ENCODE data around the gene SMIM9. TPM values are rescaled to one million over a fixed set of nuclear protein-coding genes. Genes with fewer than 3 reads are reported as not detected.

The SMIM9 gene
- total and polyA plus RNA-seq, 10 donors: 1.3 to 4.9 TPM; not detected in 8

DNA sequence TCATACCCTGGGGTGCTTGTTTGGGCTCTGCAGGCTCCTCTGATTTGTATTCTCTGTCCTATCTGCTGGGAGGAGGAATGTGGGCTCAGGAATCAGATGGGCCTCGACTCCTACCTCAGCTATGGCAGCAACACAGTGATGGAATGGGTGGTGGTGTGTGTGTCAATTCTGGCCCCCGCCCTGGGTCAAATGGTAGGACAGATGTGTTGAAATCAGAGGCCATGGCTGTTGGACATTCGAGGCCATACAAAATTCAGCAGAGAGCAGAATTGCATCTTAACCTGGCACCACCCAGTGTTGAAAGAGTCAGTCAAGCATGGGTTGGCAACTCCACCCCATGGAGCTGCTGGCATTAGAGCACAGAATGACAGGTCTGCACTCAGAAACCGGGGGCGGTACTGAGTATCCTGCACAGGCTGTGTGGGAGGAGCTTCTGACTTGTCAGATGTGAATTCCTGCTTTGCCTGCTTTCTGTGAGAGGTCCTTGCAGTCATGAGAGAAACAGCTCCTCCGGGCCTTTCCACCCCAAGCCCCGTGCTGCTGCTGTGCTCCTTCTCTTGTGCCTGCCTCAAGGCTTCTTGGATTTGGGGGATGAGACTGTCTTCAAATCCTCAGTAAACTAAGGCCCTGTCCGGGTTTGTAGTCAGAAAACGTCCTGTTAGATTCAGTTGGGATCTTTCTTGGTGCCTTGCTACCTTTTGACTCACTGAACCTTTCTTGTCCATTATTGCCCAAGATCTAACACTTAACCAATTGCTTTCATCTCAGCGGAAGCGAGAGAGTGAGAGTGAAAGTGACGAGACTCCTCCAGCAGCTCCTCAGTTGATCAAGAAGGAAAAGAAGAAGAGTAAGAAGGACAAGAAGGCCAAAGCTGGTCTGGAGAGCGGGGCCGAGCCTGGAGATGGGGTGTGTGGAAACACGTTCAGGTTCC is 58.8 kb downstream of the SMIM9 start:
- no peak overlapping the region for H3K27ac ChIP-seq
- 76 to 88% (median 84%) methylated on average over 13 to 15 of the region's 15 CpGs for WGBS, 5 donors
- intact Hi-C loops (cut with DNase I; ENCODE audit: low total_unique reads): no loop called here

DNA sequence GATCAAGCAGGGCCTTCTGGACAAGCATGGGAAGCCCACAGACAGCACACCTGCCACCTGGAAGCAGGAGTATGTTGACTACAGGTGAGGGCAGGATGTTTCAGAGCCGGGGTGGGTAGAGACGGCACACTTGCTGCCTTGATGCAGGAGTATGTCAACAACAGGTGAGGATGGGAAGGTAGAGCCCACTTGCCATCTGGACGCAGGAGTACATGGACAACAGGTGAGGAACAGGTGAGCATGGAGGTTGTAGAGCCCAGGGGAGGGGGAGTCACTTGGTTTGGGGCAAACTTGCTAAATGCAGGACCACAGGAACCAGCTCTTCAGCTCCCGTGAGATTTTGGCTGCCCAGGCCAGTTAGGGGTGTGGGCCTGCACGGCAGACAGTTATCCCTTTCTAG is 59.8 kb downstream of the SMIM9 start:
- Histone ChIP-seq H3K9me3 (no peaks in the 10 kb centered on the region), H3K27me3 (replicated peaks in 1 of 7) (no peaks in the 10 kb centered on the region), H3K4me3 (no peak overlapping the region), H3K4me1 (no peaks in the 10 kb centered on the region), H3K27ac (no peak overlapping the region), H3K36me3 (peaks cover 0 to 99% (median 44%) of the 10 kb centered on the region in 6 donors)
- no peak for DNase-seq
- 63 to 92% (median 90%) methylated on average over 4 to 5 of the region's 5 CpGs for WGBS, 5 donors
- intact Hi-C loops (cut with DNase I; ENCODE audit: low total_unique reads): no loop called here
- no peak for TF ChIP-seq CTCF (IDR thresholded peaks at IDR 0.05 in 8 of 11, conservative IDR thresholded peaks at IDR 0.05 in 3 of 11)
- no peak for TF ChIP-seq POLR2AphosphoS5 (IDR thresholded peaks at IDR 0.05)
- TF ChIP-seq POLR2A (IDR thresholded peaks at IDR 0.05): no peak

More for the DNA sequence above, 58.8 kb downstream of the SMIM9 start:
- TF ChIP-seq POLR2AphosphoS5 (IDR thresholded peaks at IDR 0.05) (no peak), CTCF (IDR thresholded peaks at IDR 0.05 in 8 of 11, conservative IDR thresholded peaks at IDR 0.05 in 3 of 11) (no peak), POLR2A (IDR thresholded peaks at IDR 0.05) (no peak)
- Histone ChIP-seq H3K27me3 (replicated peaks in 1 of 7) (no peaks in the 10 kb centered on the region), H3K4me1 (no peaks in the 10 kb centered on the region), H3K9me3 (no peaks in the 10 kb centered on the region), H3K36me3 (peaks cover 0 to 99% (median 33%) of the 10 kb centered on the region in 6 donors), H3K4me3 (no peak overlapping the region)
- no peak for DNase-seq

Other genes with a start within 250 kb of the SMIM9 start
- not detected for gene CTAG1A, start 249.5 kb downstream of the SMIM9 start, total RNA-seq
- gene CTAG1A, start 249.5 kb downstream of the SMIM9 start, polyA plus RNA-seq: not detected
- not detected for gene CTAG1B, start 215.4 kb downstream of the SMIM9 start, total RNA-seq
- gene CTAG1B, start 215.4 kb downstream of the SMIM9 start, polyA plus RNA-seq: not detected
- under 1 TPM in 1 of 7 donors, not detected in 6; 0.46 TPM for gene CTAG2, start 181.1 kb downstream of the SMIM9 start, total RNA-seq
- 1 to 10 TPM in 1 of 3 donors, under 1 TPM in 1, not detected in 1; 0.10 to 7.9 TPM for gene CTAG2, start 181.1 kb downstream of the SMIM9 start, polyA plus RNA-seq
- 10 to 100 TPM; 22.1 to 40.3 (median 36.1) TPM for gene GAB3, start 83.6 kb downstream of the SMIM9 start, total RNA-seq
- 1 to 10 TPM; 7.4 to 8.4 (median 7.9) TPM for gene GAB3, start 83.6 kb downstream of the SMIM9 start, polyA plus RNA-seq
- 10 to 100 TPM; 32.0 to 54.4 (median 39.3) TPM for gene DKC1, start 71.8 kb downstream of the SMIM9 start, total RNA-seq
- gene DKC1, start 71.8 kb downstream of the SMIM9 start, polyA plus RNA-seq: 10 to 100 TPM; 34.0 to 42.7 (median 38.8) TPM
- gene MPP1, start 29.2 kb downstream of the SMIM9 start, total RNA-seq: 100 to 1,000 TPM in 3 of 7 donors, 10 to 100 TPM in 4; 76.5 to 122 (median 90.7) TPM
- 10 to 100 TPM; 24.3 to 45.9 (median 31.8) TPM for gene MPP1, start 29.2 kb downstream of the SMIM9 start, polyA plus RNA-seq
- gene F8A1, start 51.7 kb upstream of the SMIM9 start, total RNA-seq: 10 to 100 TPM in 6 of 7 donors, 1 to 10 TPM in 1; 5.6 to 38.0 (median 27.5) TPM
- 10 to 100 TPM; 19.4 to 27.9 (median 24.2) TPM for gene F8A1, start 51.7 kb upstream of the SMIM9 start, polyA plus RNA-seq
- gene F8, start 188.1 kb upstream of the SMIM9 start, total RNA-seq: 100 to 1,000 TPM in 1 of 7 donors, 10 to 100 TPM in 6; 53.2 to 135 (median 75.6) TPM
- 10 to 100 TPM in 1 of 3 donors, 1 to 10 TPM in 2; 3.4 to 12.1 (median 9.3) TPM for gene F8, start 188.1 kb upstream of the SMIM9 start, polyA plus RNA-seq
- gene FUNDC2, start 192.2 kb upstream of the SMIM9 start, total RNA-seq: 10 to 100 TPM; 29.3 to 66.3 (median 52.7) TPM
- 100 to 1,000 TPM in 2 of 3 donors, 10 to 100 TPM in 1; 68.4 to 113 (median 109) TPM for gene FUNDC2, start 192.2 kb upstream of the SMIM9 start, polyA plus RNA-seq
- 10 to 100 TPM in 2 of 7 donors, 1 to 10 TPM in 5; 3.1 to 14.2 (median 4.9) TPM for gene CMC4, start 236.5 kb upstream of the SMIM9 start, total RNA-seq
- 10 to 100 TPM; 15.2 to 21.7 (median 19.2) TPM for gene CMC4, start 236.5 kb upstream of the SMIM9 start, polyA plus RNA-seq
- gene MTCP1, start 236.5 kb upstream of the SMIM9 start, total RNA-seq: 10 to 100 TPM in 4 of 7 donors, 1 to 10 TPM in 3; 1.2 to 16.8 (median 12.9) TPM
- 10 to 100 TPM; 21.1 to 33.0 (median 31.4) TPM for gene MTCP1, start 236.5 kb upstream of the SMIM9 start, polyA plus RNA-seq
- gene BRCC3, start 236.8 kb upstream of the SMIM9 start, total RNA-seq: 10 to 100 TPM in 6 of 7 donors, 1 to 10 TPM in 1; 8.6 to 17.8 (median 16.5) TPM
- 1 to 10 TPM; 5.8 to 8.8 (median 7.9) TPM for gene BRCC3, start 236.8 kb upstream of the SMIM9 start, polyA plus RNA-seq